Mesendoderm (in vitro differentiated cells): ENCODE measurements around the gene YKT6.

ENCODE experiments used
- DNase-seq: peaks from one replicate; pipeline ENCODE4 v3.0.0; 2013
- H2AK5ac ChIP-seq: 2 replicates; pipeline ENCODE4 v1.6.1; 2013; ENCODE audit warnings: low read length, inconsistent platforms
- H2BK120ac ChIP-seq: 2 replicates; pipeline ENCODE4 v1.6.1; 2013; ENCODE audit warnings: low read depth, mild to moderate bottlenecking, low read length, moderate library complexity, mixed read lengths
- H2BK15ac ChIP-seq: replicated peaks from 2 replicates; pipeline ENCODE4 v1.6.1; 2013; ENCODE audit warnings: low read depth, mild to moderate bottlenecking, moderate library complexity
- H2BK5ac ChIP-seq: 2 replicates; pipeline ENCODE4 v1.6.1; 2013; ENCODE audit warnings: low read length, inconsistent platforms
- H3K18ac ChIP-seq: 2 replicates; pipeline ENCODE4 v1.6.1; 2013; ENCODE audit warnings: mild to moderate bottlenecking, low read length, mixed read lengths
- H3K23ac ChIP-seq: one replicate; pipeline ENCODE4 v1.6.1; 2013; ENCODE audit warnings: low read length
- H3K27ac ChIP-seq: 2 replicates; pipeline ENCODE4 v1.5.1; 2013; ENCODE audit warnings: low read depth, mild to moderate bottlenecking, inconsistent platforms, low read length, moderate library complexity
- H3K27me3 ChIP-seq: 2 replicates; pipeline ENCODE4 v1.6.1; 2013; ENCODE audit warnings: low read length, control low read depth, mild to moderate bottlenecking, inconsistent platforms; ENCODE audit not compliant: insufficient read depth, poor library complexity
- H3K36me3 ChIP-seq: 2 replicates; pipeline ENCODE4 v1.6.1; 2013; ENCODE audit warnings: low read length, inconsistent platforms; ENCODE audit not compliant: control insufficient read depth, insufficient read depth
- H3K4ac ChIP-seq: one replicate; pipeline ENCODE4 v1.6.1; 2013; ENCODE audit warnings: low read depth, mild to moderate bottlenecking, low read length, moderate library complexity
- H3K4me1 ChIP-seq: 2 replicates; pipeline ENCODE4 v1.6.1; 2013; ENCODE audit warnings: low read depth, low read length, inconsistent platforms; ENCODE audit not compliant: control insufficient read depth
- H3K4me2 ChIP-seq: 2 replicates; pipeline ENCODE4 v1.6.1; 2013; ENCODE audit warnings: low read length
- H3K4me3 ChIP-seq: 2 replicates; pipeline ENCODE4 v1.5.1; 2013; ENCODE audit warnings: mild to moderate bottlenecking, low read length
- H3K56ac ChIP-seq: one replicate; pipeline ENCODE4 v1.6.1; 2013; ENCODE audit warnings: low read length
- H3K79me1 ChIP-seq: 2 replicates; pipeline ENCODE4 v1.6.1; 2013; ENCODE audit warnings: low read length, inconsistent platforms
- H3K79me2 ChIP-seq: 2 replicates; pipeline ENCODE4 v1.6.1; 2013; ENCODE audit warnings: mild to moderate bottlenecking, low read length; ENCODE audit not compliant: control insufficient read depth, insufficient read depth
- H3K9ac ChIP-seq: 2 replicates; pipeline ENCODE4 v1.6.1; 2013; ENCODE audit warnings: low read length, inconsistent platforms
- H4K5ac ChIP-seq: one replicate; pipeline ENCODE4 v1.6.1; 2013; ENCODE audit warnings: low read length
- H4K8ac ChIP-seq: one replicate; pipeline ENCODE4 v1.6.1; 2013; ENCODE audit warnings: low read depth, mild to moderate bottlenecking, control low read depth, low read length, moderate library complexity
- WGBS: extraction: QIAGEN DNeasy Blood & Tissue Kit; methylation state at CpG from one replicate; pipeline ENCODE4 v1.1.7; 2013; ENCODE audit warnings: low lambda C conversion rate, missing lambda C conversion rate; ENCODE audit not compliant: insufficient coverage; ENCODE audit errors: extremely low coverage; 5-methylcytosine and 5-hydroxymethylcytosine counted together

Gene YKT6

GRCh38 chr7:44246396-44247113 lies 45.8 kb downstream of the YKT6 start:
- Histone ChIP-seq H3K4ac (no peak overlapping the region), H3K79me1 (no peaks in the 10 kb centered on the region), H3K4me1 (no peaks in the 10 kb centered on the region), H3K4me3 (no peak overlapping the region), H4K5ac (no peak overlapping the region), H2AK5ac (no peak overlapping the region), H3K36me3 (no peaks in the 10 kb centered on the region), H3K23ac (no peak overlapping the region), H2BK5ac (no peak overlapping the region), H2BK15ac (no peak overlapping the region), H3K79me2 (no peaks in the 10 kb centered on the region), H2BK120ac (no peak overlapping the region), H3K56ac (no peak overlapping the region), H3K4me2 (no peak overlapping the region), H3K9ac (no peak overlapping the region), H3K18ac (no peak overlapping the region), H3K27ac (no peak overlapping the region), H4K8ac (no peak overlapping the region), H3K27me3 (no peaks in the 10 kb centered on the region)
- no peak for DNase-seq
- no CpG with 5 or more reads among the region's 7 CpGs for WGBS

- Histone ChIP-seq H3K18ac (no peak overlapping the region), H3K27ac (no peak overlapping the region), H2AK5ac (no peak overlapping the region), H3K56ac (no peak overlapping the region), H2BK5ac (no peak overlapping the region), H3K9ac (no peak overlapping the region), H3K4me2 (no peak overlapping the region), H4K5ac (no peak overlapping the region), H3K27me3 (no peaks in the 10 kb centered on the region), H4K8ac (no peak overlapping the region), H2BK120ac (no peak overlapping the region), H3K36me3 (no peaks in the 10 kb centered on the region), H3K79me2 (no peaks in the 10 kb centered on the region), H3K23ac (no peak overlapping the region), H3K79me1 (no peaks in the 10 kb centered on the region), H2BK15ac (no peak overlapping the region), H3K4me1 (no peaks in the 10 kb centered on the region), H3K4me3 (no peak overlapping the region), H3K4ac (no peak overlapping the region)
- no peak for DNase-seq
- no CpG with 5 or more reads among the region's 10 CpGs for WGBS
These were observed 47.3 kb downstream of the YKT6 start for GRCh38 chr7:44247868-44248651.

- WGBS, result no CpG with 5 or more reads among the region's 15 CpGs
- Histone ChIP-seq H2AK5ac (no peak overlapping the region), H3K56ac (no peak overlapping the region), H3K79me2 (no peaks in the 10 kb centered on the region), H3K79me1 (no peaks in the 10 kb centered on the region), H2BK5ac (no peak overlapping the region), H3K4ac (no peak overlapping the region), H3K4me3 (no peak overlapping the region), H2BK120ac (no peak overlapping the region), H4K8ac (no peak overlapping the region), H3K36me3 (no peaks in the 10 kb centered on the region), H3K4me1 (no peaks in the 10 kb centered on the region), H3K4me2 (no peak overlapping the region), H3K27me3 (no peaks in the 10 kb centered on the region), H3K23ac (no peak overlapping the region), H2BK15ac (no peak overlapping the region), H3K9ac (no peak overlapping the region), H3K18ac (no peak overlapping the region), H4K5ac (no peak overlapping the region), H3K27ac (no peak overlapping the region)
- no peak for DNase-seq
These were observed 49.0 kb downstream of the YKT6 start for GRCh38 chr7:44249639-44250234.

GRCh38 chr7:44251269-44251668 lies 50.5 kb downstream of the YKT6 start:
- no CpG with 5 or more reads among the region's 10 CpGs for WGBS
- no peaks in the 10 kb centered on the region for H3K4me1 ChIP-seq
- H3K4ac ChIP-seq, result no peak overlapping the region
- H3K79me1 ChIP-seq, result no peaks in the 10 kb centered on the region
- no peak overlapping the region for H3K27ac ChIP-seq
- no peak for DNase-seq
- H3K23ac ChIP-seq, result no peak overlapping the region
- H4K5ac ChIP-seq, result no peak overlapping the region
- no peak overlapping the region for H3K4me3 ChIP-seq
- no peak overlapping the region for H4K8ac ChIP-seq
- H2BK15ac ChIP-seq, result no peak overlapping the region
- no peak overlapping the region for H2AK5ac ChIP-seq
- no peak overlapping the region for H3K56ac ChIP-seq
- H2BK5ac ChIP-seq, result no peak overlapping the region
- H3K9ac ChIP-seq, result no peak overlapping the region
- H3K36me3 ChIP-seq, result no peaks in the 10 kb centered on the region
- H3K79me2 ChIP-seq, result no peaks in the 10 kb centered on the region
- no peaks in the 10 kb centered on the region for H3K27me3 ChIP-seq
- H3K18ac ChIP-seq, result no peak overlapping the region
- no peak overlapping the region for H3K4me2 ChIP-seq
- no peak overlapping the region for H2BK120ac ChIP-seq

- Histone ChIP-seq H4K5ac (no peak overlapping the region), H3K23ac (no peak overlapping the region), H3K4me2 (no peak overlapping the region), H3K56ac (no peak overlapping the region), H2BK15ac (no peak overlapping the region), H2BK5ac (no peak overlapping the region), H3K4me3 (no peak overlapping the region), H2AK5ac (no peak overlapping the region), H4K8ac (no peak overlapping the region), H3K9ac (no peak overlapping the region), H3K18ac (no peak overlapping the region), H3K79me2 (no peaks in the 10 kb centered on the region), H3K27me3 (no peaks in the 10 kb centered on the region), H3K36me3 (no peaks in the 10 kb centered on the region), H3K27ac (no peak overlapping the region), H3K4me1 (no peaks in the 10 kb centered on the region), H3K4ac (no peak overlapping the region), H2BK120ac (no peak overlapping the region), H3K79me1 (no peaks in the 10 kb centered on the region)
- no peak for DNase-seq
- WGBS, result no CpG with 5 or more reads among the region's 12 CpGs
These were observed 51.1 kb downstream of the YKT6 start for GRCh38 chr7:44251881-44252280.
